DMS114 treated with DMSO at 0.1 percent for 48 hours (cell line): Measurements from ENCODE around the gene MBTPS1.

Experiments used
- DNase-seq: peaks from one replicate; lab custom pipeline; 2025; ENCODE audit not compliant: unreplicated experiment; lab: John Stamatoyannopoulos, UW

Gene MBTPS1

DNA sequence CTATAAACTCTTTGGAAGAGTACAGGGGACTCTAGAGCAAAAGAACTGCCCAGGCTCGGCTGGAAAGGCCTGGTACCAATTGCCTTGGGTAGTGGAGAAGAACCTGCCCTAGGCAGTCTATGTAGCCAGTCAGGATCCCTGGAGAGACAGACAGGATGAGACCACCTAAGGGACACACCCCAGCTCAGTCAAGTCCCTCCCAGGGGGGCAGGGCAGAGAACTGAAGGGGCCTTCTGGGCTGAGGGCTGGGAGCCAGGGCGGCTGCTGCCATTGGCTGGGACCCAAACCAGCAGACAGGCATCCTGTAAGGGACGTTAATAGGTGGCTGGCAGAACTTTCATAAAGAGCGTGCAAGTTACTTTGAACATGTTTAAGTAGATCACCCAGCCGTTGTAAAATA, 61.4 kb downstream of the MBTPS1 start:
- no peak for DNase-seq

DNA sequence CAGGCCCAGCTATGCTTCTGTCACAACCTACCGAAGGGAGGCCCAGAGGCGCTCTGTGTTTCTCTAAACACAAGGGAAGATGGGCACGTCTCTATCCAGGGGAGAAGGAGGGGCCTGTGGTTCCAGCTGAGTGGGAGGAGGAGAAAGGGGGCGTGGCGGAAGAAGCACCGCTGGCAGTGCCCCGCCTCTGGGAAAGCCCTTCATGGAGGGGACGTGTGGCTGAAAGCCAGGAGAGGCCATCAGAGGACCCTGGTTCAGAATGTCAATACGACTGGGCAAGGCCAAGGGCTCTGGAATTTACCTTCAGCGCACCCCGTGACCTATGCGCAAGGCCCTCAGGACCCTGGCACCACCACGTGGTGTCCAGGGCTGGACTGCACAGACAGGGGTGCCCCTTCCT, 61.8 kb downstream of the MBTPS1 start:
- no peak for DNase-seq

DNA sequence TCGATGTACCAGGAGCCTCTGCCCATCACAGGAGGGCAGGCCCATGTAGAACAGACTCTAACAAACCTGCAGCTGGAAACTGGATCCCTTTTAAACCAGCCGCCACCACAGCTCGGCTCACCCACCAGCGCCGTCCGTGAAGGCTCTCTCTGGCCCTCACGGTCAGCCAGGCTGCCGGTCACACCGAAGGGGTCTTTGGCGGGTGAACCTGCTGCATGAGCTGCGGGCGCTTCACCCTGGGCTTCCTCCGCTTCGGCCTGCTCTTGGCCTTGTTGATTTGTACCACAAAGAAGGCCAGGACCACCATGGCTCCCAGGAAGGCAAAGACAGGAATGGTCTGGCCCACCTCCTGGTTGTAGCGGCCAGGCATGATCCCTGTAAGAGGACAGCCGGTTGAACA, 62.5 kb downstream of the MBTPS1 start:
- DNase-seq, result no peak

DNA sequence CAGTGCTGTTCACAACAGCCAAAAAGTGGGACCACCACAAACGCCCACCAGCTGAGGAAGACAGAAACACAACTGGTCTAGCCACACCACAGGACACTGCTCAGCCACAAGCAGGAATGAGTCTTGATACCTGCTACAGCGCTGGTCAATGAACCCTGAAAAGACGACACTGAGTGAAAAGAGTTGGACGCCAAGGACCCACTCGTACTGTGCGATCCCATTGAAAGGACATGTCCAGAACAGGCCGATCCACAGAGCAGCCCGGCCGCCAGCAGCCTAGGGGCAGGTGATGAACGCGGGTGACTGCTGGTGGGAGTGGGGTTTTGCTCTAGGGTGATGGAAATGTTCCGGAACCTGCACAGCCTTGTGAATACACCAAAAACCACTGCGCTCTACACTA, 63.5 kb downstream of the MBTPS1 start:
- no peak for DNase-seq

DNA sequence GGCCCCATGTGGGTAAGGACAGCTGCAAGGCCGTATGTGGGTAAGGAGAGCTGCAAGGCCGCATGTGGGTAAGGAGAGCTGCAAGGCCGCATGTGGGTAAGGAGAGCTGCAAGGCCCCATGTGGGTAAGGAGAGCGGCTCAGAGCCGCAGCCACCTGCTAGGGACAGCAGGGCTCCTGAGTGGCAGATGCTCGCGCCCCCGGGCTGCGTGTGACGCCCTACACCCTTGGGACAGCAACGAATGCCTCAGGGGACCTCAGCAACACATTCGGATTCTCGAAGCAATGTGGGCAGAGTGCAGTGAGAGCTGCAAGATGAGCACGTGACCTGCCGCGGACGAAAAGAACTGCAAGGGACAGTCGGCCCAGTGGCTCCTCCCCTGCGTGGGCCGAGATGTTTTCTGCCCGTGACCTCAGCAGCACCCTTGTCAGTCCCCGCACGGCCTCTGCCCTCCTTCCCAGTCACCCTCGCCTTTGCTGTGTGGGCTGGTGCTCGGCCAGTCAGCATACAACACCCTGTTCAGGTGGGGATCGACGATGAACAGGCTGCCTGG, 64.6 kb downstream of the MBTPS1 start:
- DNase-seq, result no peak

- DNase-seq, result no peak
Measured at GRCh38 chr16:84050316-84050715, 66.4 kb downstream of the MBTPS1 start.

- no peak for DNase-seq
Measured at GRCh38 chr16:84049403-84050060, 67.2 kb downstream of the MBTPS1 start.

- DNase-seq, result no peak
Measured at GRCh38 chr16:84048871-84049270, 67.9 kb downstream of the MBTPS1 start.

GRCh38 chr16:84048270-84048669, 68.5 kb downstream of the MBTPS1 start:
- no peak for DNase-seq

- DNase-seq, result no peak
Measured at GRCh38 chr16:84047626-84048025, 69.1 kb downstream of the MBTPS1 start.

- DNase-seq, result no peak
Measured at GRCh38 chr16:84047206-84047605, 69.5 kb downstream of the MBTPS1 start.

GRCh38 chr16:84045818-84046470, 70.8 kb downstream of the MBTPS1 start:
- DNase-seq, result no peak

- DNase-seq, result no peak
Measured at GRCh38 chr16:84045001-84045817, 71.5 kb downstream of the MBTPS1 start.

- peak; percentile 8 for DNase-seq
Measured at GRCh38 chr16:84044118-84044488, 72.6 kb downstream of the MBTPS1 start.

DNA sequence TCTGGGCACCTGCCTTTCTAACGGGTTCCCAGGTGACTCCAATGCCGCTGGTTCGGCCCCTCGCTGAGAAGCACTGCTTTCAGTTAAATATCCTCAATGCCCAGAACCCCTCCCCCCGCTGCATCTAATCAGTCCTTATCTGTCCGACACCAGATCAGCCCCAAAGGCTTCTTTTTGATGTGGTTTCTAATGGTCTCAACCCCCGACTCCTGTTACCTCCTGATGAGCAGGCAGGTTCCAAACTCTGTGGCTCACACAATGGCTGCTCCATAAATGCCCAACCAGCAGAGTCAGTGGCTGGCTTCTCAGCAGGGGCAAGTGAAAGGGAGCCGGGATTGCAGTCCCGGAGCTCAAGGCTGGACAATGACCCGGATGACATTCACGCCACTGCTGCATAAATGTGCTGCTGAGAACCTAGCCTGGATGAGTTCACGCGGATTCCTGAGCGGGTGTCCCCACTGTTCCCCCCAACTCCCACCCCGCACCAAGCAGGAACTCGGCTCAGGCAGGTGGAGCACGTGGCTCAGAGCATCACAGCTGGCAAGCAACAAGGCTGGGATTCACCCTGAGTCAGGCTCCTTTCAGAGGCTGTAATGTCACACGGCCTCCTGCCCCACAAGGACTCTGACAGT, 73.1 kb downstream of the MBTPS1 start:
- DNase-seq, result no peak

- DNase-seq, result no peak
Measured at GRCh38 chr16:84042879-84043485, 73.8 kb downstream of the MBTPS1 start.

DNA sequence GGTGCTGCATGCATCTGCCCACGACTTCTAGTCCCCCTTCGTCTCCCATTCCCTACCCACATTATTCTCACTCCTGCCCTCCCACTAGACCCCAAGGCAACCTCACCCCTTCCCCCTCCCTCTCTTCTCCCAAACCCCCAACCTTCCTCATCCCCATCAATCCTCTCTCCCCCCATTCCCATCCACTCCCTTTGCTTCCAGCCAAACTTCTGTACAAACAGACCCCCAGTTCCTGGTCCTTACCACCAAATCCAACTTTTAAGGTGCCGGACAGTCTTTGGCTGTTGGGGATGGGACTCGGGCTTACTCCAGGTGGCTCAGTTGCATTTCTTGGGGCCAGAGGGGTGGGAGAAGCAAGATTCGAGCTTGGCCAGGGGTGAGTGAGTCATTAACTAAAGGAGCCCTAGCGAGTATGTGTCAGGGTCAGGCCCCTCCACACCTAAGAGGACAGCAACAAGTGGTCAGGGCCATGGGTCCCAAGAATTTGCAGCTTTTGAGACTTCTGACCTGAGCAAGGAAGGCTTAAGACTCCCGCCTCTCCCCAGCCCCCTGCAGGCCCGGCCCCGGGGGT, 74.3 kb downstream of the MBTPS1 start, which contains the start of gene SLC38A8:
TSS of gene SLC38A8 (minus strand) at position 488 of the 571 bp plus-strand sequence. CDS start 638 bp downstream, outside the sequence.
- DNase-seq, result no peak

- no peak for DNase-seq
Measured at GRCh38 chr16:84041881-84042280, 74.9 kb downstream of the MBTPS1 start.

GRCh38 chr16:84040823-84041820, 75.6 kb downstream of the MBTPS1 start:
- DNase-seq, result no peak
